Measurements from ENCODE around the gene NOTCH4.

NOTCH4 gene

GRCh38 chr6:32163559-32164258 lies 60.2 kb downstream of the NOTCH4 start:
- TF ChIP-seq, protein P1, sequence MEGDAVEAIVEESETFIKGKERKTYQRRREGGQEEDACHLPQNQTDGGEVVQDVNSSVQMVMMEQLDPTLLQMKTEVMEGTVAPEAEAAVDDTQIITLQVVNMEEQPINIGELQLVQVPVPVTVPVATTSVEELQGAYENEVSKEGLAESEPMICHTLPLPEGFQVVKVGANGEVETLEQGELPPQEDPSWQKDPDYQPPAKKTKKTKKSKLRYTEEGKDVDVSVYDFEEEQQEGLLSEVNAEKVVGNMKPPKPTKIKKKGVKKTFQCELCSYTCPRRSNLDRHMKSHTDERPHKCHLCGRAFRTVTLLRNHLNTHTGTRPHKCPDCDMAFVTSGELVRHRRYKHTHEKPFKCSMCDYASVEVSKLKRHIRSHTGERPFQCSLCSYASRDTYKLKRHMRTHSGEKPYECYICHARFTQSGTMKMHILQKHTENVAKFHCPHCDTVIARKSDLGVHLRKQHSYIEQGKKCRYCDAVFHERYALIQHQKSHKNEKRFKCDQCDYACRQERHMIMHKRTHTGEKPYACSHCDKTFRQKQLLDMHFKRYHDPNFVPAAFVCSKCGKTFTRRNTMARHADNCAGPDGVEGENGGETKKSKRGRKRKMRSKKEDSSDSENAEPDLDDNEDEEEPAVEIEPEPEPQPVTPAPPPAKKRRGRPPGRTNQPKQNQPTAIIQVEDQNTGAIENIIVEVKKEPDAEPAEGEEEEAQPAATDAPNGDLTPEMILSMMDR (IDR thresholded peaks at IDR 0.05; ENCODE audit: low read depth, low read length): no peak
- no peak overlapping the region for H3K4me3 ChIP-seq (ENCODE audit: low read depth, low read length)

DNA sequence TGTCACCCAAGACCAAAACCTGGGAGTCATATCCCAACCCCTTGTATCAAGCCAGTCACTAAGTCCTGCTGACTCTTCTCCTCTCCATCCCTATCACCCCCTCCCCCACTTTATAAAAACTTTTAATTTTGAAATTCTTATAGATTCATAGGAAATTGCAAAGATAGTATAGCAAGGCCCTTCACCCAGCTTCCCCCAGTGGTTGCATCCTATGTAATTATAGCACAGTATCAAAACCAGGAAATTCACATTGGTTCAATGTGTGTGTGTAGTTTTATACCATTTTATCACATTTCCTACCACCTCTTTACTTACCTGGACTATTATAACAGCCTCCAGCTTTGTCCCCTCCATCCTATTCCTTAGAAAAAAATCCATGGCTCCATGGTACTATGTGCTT lies 65.8 kb downstream of the NOTCH4 start:
- no peak overlapping the region for H3K4me3 ChIP-seq (ENCODE audit: low read depth, low read length)
- TF ChIP-seq, protein P1 (IDR thresholded peaks at IDR 0.05; ENCODE audit: low read depth, low read length): no peak

DNA sequence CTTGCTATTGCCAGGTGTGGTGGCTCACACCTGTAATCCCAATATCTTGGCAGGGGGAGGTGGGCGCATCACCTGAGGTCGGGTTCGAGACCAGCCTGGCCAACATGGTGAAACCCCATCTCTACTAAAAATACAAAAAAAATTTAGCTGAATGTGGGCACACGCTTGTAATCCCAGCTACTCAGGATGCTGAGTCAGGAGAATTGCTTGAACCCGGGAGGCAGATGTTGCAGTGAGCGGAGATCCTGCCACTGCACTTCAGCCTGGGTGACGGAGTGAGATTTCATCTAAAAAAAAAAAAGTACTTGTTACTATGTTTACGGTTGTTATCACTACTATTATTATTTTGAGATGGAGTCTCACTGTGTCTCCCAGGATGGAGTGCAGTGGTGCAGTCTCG lies 67.0 kb downstream of the NOTCH4 start:
- TF ChIP-seq, protein P1 (IDR thresholded peaks at IDR 0.05; ENCODE audit: low read depth, low read length): no peak
- no peak overlapping the region for H3K4me3 ChIP-seq (ENCODE audit: low read depth, low read length)

GRCh38 chr6:32154514-32155161 lies 69.2 kb downstream of the NOTCH4 start:
- peak overlapping the region; percentile 73 for H3K4me3 ChIP-seq (ENCODE audit: low read depth, low read length)
- TF ChIP-seq, protein P1 (IDR thresholded peaks at IDR 0.05; ENCODE audit: low read depth, low read length): peak; percentile 27; the same call in 1 of the 2 replicates

DNA sequence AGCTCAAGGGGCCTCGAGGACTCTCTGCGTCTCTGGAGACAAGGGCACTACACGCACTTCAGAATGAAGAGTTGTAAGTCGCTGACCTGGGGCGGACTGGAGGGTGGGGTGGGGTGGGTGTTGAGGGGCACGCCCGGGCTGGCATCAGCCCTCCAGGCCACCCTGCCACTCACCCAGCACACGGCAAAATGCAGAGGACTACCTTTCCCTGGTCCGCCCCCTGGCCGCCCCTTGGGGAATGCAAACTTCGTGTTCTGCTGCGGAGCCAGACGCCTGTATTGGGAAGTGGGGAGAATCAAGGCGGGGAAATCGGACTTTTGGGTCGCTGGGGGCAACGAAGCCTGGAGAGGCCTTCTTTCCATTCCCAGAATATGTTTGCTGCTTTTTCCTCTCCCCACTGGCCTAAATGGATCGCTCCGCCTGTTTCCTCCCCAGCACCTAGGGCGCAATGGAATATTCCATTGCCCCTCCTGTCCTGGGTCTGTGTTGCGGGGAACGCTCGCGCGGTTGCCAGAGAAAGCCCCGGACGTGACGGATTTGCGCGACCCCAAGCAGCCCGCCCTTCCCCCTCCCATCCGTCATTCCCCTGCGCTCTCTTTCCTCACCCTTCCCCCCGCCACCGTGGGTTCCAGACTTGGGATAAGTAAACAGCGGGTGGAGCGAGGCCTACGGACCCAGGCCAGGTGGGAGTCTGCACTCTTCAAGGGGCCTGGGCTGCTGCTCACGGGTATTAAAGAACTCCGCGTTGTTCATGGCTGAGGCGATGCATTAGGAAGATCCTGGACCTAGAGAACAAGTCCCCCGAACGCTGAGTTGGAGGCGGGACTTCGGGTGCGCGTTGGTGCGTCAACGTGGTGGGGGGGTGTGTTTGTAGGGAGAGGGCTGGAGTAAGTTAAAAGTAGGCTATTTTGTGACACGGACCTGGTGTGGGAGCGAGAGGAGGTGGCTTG lies 70.0 kb downstream of the NOTCH4 start, which contains the start of gene PPT2:
PPT2 (plus strand) TSS at position 578 of the 950 bp plus-strand sequence. CDS start 454 bp downstream, outside the sequence.
- TF ChIP-seq, protein P1 (IDR thresholded peaks at IDR 0.05; ENCODE audit: low read depth, low read length): no peak
- peak within 1 kb of the TSS; percentile 73 for H3K4me3 ChIP-seq (ENCODE audit: low read depth, low read length)

DNA sequence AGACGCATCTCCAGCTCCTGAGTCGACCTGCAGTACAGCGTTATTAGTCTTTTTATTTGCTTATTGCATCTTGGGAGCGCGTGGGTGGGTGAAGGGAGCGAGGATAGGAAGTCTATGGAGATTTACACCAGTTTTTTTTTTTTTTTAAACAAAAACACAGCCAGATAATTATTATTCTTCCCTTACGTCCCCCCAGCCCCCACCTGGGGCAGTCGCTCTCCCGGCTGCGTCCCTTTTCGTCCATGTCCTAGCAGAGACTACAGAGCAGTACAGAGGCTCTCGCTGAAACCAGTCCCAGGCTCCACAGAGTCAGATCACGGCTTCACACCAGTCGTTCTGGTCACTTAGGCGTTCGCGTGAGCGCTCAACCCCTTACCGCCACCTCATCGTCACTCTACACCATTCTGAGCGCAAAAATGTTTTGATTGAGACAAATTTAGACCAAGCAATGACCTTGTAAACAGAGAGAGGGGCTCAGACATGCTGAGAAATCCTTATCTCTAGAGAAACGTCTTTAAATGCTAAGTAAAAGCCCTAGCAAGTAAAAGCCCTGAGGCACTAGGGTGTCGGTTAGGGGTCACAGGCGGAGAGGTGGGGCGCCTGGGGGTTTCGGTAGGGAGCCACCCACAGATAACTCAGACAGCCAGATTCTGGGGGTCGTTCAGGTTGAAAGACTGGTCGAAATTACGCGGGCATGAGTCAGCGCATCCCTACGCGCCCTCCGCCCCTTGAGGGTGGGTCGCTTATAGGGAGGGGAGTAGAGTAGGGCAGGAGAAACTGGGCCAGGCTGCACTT lies 70.9 kb downstream of the NOTCH4 start:
- H3K4me3 ChIP-seq (ENCODE audit: low read depth, low read length): peak overlapping the region; percentile 73
- TF ChIP-seq, protein P1 (IDR thresholded peaks at IDR 0.05; ENCODE audit: low read depth, low read length): no peak

Measured in WI38 (cell line).